Ramos (cell line): ENCODE data around the gene SPDYE1.
"Not testable (repeated sequence)": the region's sequence is repeated elsewhere in the genome, so short reads cannot be mapped to it uniquely, and the experiment has no call there.

Experiments
- in situ Hi-C: fragments of 300-500 bp; cut with MboI; formaldehyde crosslinking; loops from one replicate; pipeline ENCODE4 v1.14.3; 2022; ENCODE audit warnings: low sequenced_read_pairs; ENCODE audit not compliant: unreplicated experiment

Gene SPDYE1

GRCh38 chr7:43990011-43990585 lies 7.6 kb upstream of the SPDYE1 start:
- in situ Hi-C loops: not testable (repeated sequence)

- in situ Hi-C loops: not testable (repeated sequence)
Measured at GRCh38 chr7:43990829-43991228, 6.9 kb upstream of the SPDYE1 start.

GRCh38 chr7:43992896-43993295 lies 4.8 kb upstream of the SPDYE1 start:
- in situ Hi-C loops: not testable (repeated sequence)

- in situ Hi-C loops: not testable (repeated sequence)
Measured at GRCh38 chr7:43994681-43995080, 3.0 kb upstream of the SPDYE1 start.

GRCh38 chr7:44012081-44012480 lies 14.4 kb downstream of the SPDYE1 start:
- in situ Hi-C loops: not testable (repeated sequence)

GRCh38 chr7:44015090-44015489 lies 17.4 kb downstream of the SPDYE1 start:
- in situ Hi-C loops: not testable (repeated sequence)

- in situ Hi-C loops: not testable (repeated sequence)
Measured at GRCh38 chr7:44018857-44019807, 21.4 kb downstream of the SPDYE1 start.

GRCh38 chr7:44019825-44020224 lies 22.1 kb downstream of the SPDYE1 start:
- in situ Hi-C loops: not testable (repeated sequence)

GRCh38 chr7:44022069-44022468 lies 24.4 kb downstream of the SPDYE1 start:
- in situ Hi-C loops: not testable (repeated sequence)

- in situ Hi-C loops: not testable (repeated sequence)
Measured at GRCh38 chr7:44022796-44023467, 25.2 kb downstream of the SPDYE1 start.

GRCh38 chr7:44029433-44029832 lies 31.7 kb downstream of the SPDYE1 start:
- in situ Hi-C loops: not testable (repeated sequence)

- in situ Hi-C loops: not testable (repeated sequence)
Measured at GRCh38 chr7:44030029-44030428, 32.3 kb downstream of the SPDYE1 start.

- in situ Hi-C loops: not testable (repeated sequence)
Measured at GRCh38 chr7:44031319-44031718, 33.6 kb downstream of the SPDYE1 start.

- in situ Hi-C loops: not testable (repeated sequence)
Measured at GRCh38 chr7:44032031-44032430, 34.3 kb downstream of the SPDYE1 start.

- in situ Hi-C loops: not testable (repeated sequence)
Measured at GRCh38 chr7:44033971-44034844, 36.5 kb downstream of the SPDYE1 start.

- in situ Hi-C loops: not testable (repeated sequence)
Measured at GRCh38 chr7:44036364-44036763, 38.7 kb downstream of the SPDYE1 start.

GRCh38 chr7:44037951-44038350 lies 40.3 kb downstream of the SPDYE1 start:
- in situ Hi-C loops: not testable (repeated sequence)

- in situ Hi-C loops: not testable (repeated sequence)
Measured at GRCh38 chr7:44038553-44038952, 40.9 kb downstream of the SPDYE1 start.

GRCh38 chr7:44038961-44039558 lies 41.4 kb downstream of the SPDYE1 start:
- in situ Hi-C loops: not testable (repeated sequence)
